Activated naive CD8-positive, alpha-beta T cell treated with anti-CD3 and anti-CD28 coated beads, Interleukin-2, amount 50 U/mL, for 24 hours (primary cell): ENCODE measurements around the gene SMAD9.

ENCODE experiments used
- ATAC-seq: fragments of 150-1000 bp; cut with Tn5 transposase; one replicate; pipeline ENCODE4 v1.10.0; 2021
- DNase-seq: peaks from one replicate; pipeline ENCODE4 v3.0.0; 2021
- H3K27ac Mint-ChIP-seq: one replicate; pipeline ENCODE4 v1.8.0; 2021; ENCODE audit warnings: mild to moderate bottlenecking, mixed read lengths
- H3K27me3 Mint-ChIP-seq: one replicate; pipeline ENCODE4 v1.8.0; 2021; ENCODE audit warnings: mixed read lengths
- H3K36me3 Mint-ChIP-seq: one replicate; pipeline ENCODE4 v1.8.0; 2021; ENCODE audit warnings: low read depth, mixed read lengths
- H3K4me1 Mint-ChIP-seq: one replicate; pipeline ENCODE4 v1.8.0; 2021; ENCODE audit warnings: mixed read lengths
- H3K4me3 Mint-ChIP-seq: one replicate; pipeline ENCODE4 v1.8.0; 2021; ENCODE audit warnings: mild to moderate bottlenecking, moderate library complexity, mixed read lengths
- H3K9me3 Mint-ChIP-seq: one replicate; pipeline ENCODE4 v1.8.0; 2021; ENCODE audit warnings: mixed read lengths

SMAD9 gene

GRCh38 chr13:36834299-36834698 is 85.7 kb downstream of the SMAD9 start:
- no peak overlapping the region for H3K4me3 Mint-ChIP-seq
- H3K4me1 Mint-ChIP-seq, result no peaks in the 10 kb centered on the region
- no peaks in the 10 kb centered on the region for H3K9me3 Mint-ChIP-seq
- ATAC-seq (peak; percentile 84), DNase-seq (no peak)
- H3K27ac Mint-ChIP-seq, result no peak overlapping the region
- H3K27me3 Mint-ChIP-seq, result no peaks in the 10 kb centered on the region
- H3K36me3 Mint-ChIP-seq, result peaks cover 17% of the 10 kb centered on the region

DNA sequence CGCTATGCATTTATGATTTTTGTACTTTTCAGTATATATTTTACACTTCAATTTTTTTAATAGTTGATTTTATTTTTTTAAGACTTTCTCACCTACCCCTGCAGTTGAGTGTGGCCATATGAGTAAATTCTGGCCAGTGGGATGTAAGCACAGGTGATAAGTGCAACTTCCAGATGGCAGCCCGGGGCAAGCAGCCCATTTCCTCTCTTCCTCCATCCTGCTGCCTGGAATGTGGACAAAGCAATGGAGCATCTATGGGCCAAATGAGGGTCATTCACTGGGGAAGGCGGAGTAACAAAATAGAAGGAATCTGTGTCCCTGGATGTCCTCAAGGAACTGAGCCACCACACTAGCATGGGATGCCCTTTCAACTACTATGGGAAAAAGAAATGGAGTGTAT is 88.7 kb downstream of the SMAD9 start:
- Mint-ChIP-seq H3K27ac (no peak overlapping the region), H3K9me3 (no peaks in the 10 kb centered on the region), H3K27me3 (no peaks in the 10 kb centered on the region), H3K4me1 (no peaks in the 10 kb centered on the region), H3K4me3 (no peak overlapping the region), H3K36me3 (peaks cover 34% of the 10 kb centered on the region)
- no peak for ATAC-seq
- no peak for DNase-seq

DNA sequence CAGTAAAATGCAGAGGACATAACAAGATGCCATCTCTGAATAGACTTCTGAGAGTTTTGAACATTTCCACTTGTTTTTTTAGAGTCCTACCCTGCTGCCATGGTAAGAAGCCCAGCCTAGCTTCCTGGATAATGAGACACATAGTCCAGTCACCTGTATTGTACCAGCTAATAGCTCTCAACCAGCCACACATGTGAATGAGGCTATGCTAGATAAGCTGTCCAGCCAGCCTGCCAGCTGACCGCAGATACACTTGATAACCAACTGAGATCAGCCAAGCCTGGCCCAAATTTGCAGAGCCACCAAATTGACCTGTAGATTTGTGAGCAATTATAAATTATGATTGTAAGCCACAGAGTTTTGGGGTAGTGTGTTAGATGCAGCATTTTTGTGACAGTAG is 90.3 kb downstream of the SMAD9 start:
- Mint-ChIP-seq H3K4me1 (no peaks in the 10 kb centered on the region), H3K27me3 (no peaks in the 10 kb centered on the region), H3K9me3 (no peaks in the 10 kb centered on the region), H3K27ac (no peak overlapping the region), H3K36me3 (peaks cover 37% of the 10 kb centered on the region), H3K4me3 (no peak overlapping the region)
- no peak for ATAC-seq
- no peak for DNase-seq

DNA sequence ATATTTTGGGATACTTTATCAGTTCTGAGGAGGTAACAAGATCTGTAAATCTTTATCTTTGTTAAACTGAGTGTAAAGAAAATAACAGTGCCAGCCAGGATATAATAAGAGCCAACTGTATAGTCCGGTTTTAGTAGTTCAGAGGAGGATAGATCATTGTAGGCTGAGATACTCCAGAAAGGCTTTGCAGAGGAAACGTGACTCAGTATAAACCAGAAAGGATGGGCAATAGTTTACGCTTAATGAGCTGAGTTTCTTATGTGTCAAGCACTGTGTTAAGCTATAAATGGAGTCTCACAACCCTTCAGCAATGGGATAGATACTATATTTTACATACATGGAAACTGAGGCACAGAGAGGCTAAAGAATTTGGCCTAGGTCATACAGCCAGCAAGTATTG is 97.3 kb downstream of the SMAD9 start:
- Mint-ChIP-seq H3K4me3 (peak overlapping the region; percentile 2), H3K4me1 (peaks cover 49% of the 10 kb centered on the region), H3K27ac (no peak overlapping the region), H3K36me3 (peaks cover 23% of the 10 kb centered on the region), H3K9me3 (no peaks in the 10 kb centered on the region), H3K27me3 (no peaks in the 10 kb centered on the region)
- DNase-seq (no peak), ATAC-seq (no peak)

DNA sequence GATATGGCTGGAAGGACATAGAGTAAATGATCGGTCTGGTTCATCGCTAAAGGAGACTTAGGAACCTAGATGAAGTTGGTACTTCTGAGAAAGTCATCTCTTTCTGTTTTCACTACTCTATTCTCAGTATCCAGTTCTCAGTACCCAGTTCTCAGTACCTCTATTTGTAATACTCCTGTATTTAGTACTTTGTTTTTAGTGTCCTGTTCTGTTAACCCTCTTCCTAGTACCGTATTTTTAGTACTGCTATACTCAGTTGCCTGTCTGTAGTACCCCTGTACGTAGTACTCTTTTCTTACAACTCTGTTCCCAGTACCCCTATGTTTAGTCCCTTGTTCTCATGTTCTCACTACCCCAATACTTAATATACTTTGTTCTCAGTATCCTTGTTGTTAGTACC is 99.8 kb downstream of the SMAD9 start:
- Mint-ChIP-seq H3K4me3 (peak overlapping the region; percentile 90), H3K9me3 (no peaks in the 10 kb centered on the region), H3K27ac (peak overlapping the region; percentile 92), H3K4me1 (peaks cover 49% of the 10 kb centered on the region), H3K27me3 (no peaks in the 10 kb centered on the region), H3K36me3 (peaks cover 12% of the 10 kb centered on the region)
- DNase-seq, result no peak
- ATAC-seq, result peak; percentile 33

GRCh38 chr13:36819739-36820090 is 100.3 kb downstream of the SMAD9 start:
- peak; percentile 39 for DNase-seq
- H3K36me3 Mint-ChIP-seq, result peaks cover 8% of the 10 kb centered on the region
- H3K9me3 Mint-ChIP-seq, result no peaks in the 10 kb centered on the region
- peak overlapping the region; percentile 92 for H3K27ac Mint-ChIP-seq
- H3K4me3 Mint-ChIP-seq, result peak overlapping the region; percentile 90
- no peaks in the 10 kb centered on the region for H3K27me3 Mint-ChIP-seq
- H3K4me1 Mint-ChIP-seq, result peaks cover 49% of the 10 kb centered on the region
- peak; percentile 13 for ATAC-seq

DNA sequence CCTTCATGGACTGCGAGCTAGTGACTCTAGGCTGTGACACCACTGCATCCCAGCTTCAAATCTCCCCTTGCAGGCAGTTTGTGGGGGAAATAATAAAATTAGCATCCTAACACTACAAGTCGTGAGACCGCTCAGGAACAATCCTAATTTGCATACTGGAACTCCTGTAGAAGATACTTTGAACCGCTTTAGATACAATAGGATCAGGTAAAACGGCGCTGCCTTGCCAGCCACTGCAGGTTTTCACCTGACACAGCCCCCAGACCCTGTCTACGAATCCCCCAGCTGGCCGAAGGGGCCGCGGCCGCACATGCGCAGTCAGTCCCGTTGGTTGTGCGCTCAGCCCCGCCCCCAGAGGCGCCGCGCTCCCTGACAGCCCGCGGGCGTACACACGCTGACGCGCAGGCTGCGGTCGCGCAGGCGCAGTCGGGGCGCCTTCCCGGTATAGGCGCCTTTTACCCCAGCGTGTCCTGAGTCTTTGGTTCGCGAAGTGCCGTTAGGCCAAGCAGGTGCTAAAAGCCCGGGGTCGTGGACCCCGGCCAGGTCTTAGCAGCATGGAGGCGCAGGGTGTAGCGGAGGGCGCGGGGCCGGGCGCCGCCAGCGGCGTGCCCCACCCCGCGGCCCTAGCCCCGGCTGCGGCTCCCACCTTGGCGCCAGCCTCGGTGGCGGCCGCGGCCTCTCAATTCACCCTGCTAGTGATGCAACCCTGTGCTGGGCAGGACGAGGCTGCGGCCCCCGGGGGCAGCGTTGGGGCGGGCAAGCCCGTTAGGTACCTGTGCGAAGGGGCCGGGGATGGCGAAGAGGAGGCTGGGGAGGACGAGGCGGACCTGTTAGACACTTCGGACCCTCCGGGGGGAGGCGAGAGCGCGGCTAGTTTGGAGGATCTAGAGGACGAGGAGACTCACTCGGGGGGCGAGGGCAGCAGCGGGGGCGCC is 101.0 kb downstream of the SMAD9 start, which contains the start of gene RFXAP:
RFXAP (plus strand) TSS at position 419 of the 935 bp plus-strand sequence; CDS start at position 555, 136 bp downstream.
- peak; percentile 92 for ATAC-seq
- no peaks in the 10 kb centered on the region for H3K9me3 Mint-ChIP-seq
- H3K27ac Mint-ChIP-seq, result peak within 1 kb of the TSS; percentile 92
- peak; percentile 94 for DNase-seq
- peaks cover 4% of the 10 kb centered on the region for H3K27me3 Mint-ChIP-seq
- H3K4me1 Mint-ChIP-seq, result peaks cover 48% of the 10 kb centered on the region
- H3K36me3 Mint-ChIP-seq, result peaks cover 8% of the 10 kb centered on the region
- peak within 1 kb of the TSS; percentile 90 for H3K4me3 Mint-ChIP-seq

- no peak for ATAC-seq
- H3K9me3 Mint-ChIP-seq, result no peaks in the 10 kb centered on the region
- peaks cover 40% of the 10 kb centered on the region for H3K4me1 Mint-ChIP-seq
- H3K27ac Mint-ChIP-seq, result peak overlapping the region; percentile 92
- peak overlapping the region; percentile 90 for H3K4me3 Mint-ChIP-seq
- peaks cover 6% of the 10 kb centered on the region for H3K27me3 Mint-ChIP-seq
- no peak for DNase-seq
- H3K36me3 Mint-ChIP-seq, result peaks cover 6% of the 10 kb centered on the region
Observed at GRCh38 chr13:36817996-36818803, 101.8 kb downstream of the SMAD9 start.

- Mint-ChIP-seq H3K36me3 (peaks cover 2% of the 10 kb centered on the region), H3K4me3 (no peak overlapping the region), H3K9me3 (no peaks in the 10 kb centered on the region), H3K4me1 (peaks cover 13% of the 10 kb centered on the region), H3K27ac (no peak overlapping the region), H3K27me3 (peaks cover 14% of the 10 kb centered on the region)
- DNase-seq, result no peak
- ATAC-seq, result no peak
Observed at GRCh38 chr13:36815062-36815461, 105.0 kb downstream of the SMAD9 start.

GRCh38 chr13:36814465-36814864 is 105.6 kb downstream of the SMAD9 start:
- Mint-ChIP-seq H3K4me3 (no peak overlapping the region), H3K4me1 (peaks cover 10% of the 10 kb centered on the region), H3K36me3 (no peaks in the 10 kb centered on the region), H3K9me3 (no peaks in the 10 kb centered on the region), H3K27ac (no peak overlapping the region), H3K27me3 (peaks cover 18% of the 10 kb centered on the region)
- no peak for ATAC-seq
- DNase-seq, result no peak

DNA sequence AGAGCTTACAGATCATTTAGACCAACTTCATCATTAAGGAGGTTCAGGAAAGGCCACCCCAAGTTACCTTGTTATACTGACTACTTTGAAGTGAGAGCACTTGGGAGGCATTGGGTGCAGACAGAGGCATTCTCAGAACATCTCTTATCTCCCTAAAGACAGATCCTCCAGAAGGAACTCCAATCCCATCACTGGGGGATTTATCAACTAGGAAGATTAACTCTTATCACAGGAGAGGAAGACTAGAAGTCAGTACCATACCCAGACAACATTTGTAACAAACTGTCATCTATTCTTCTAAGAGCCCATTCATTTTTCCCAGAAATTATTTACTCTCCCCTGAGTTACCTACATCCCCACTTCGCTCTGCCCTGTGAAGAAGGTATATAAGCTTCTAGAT is 106.8 kb downstream of the SMAD9 start:
- Mint-ChIP-seq H3K9me3 (no peaks in the 10 kb centered on the region), H3K27me3 (peaks cover 18% of the 10 kb centered on the region), H3K4me3 (no peak overlapping the region), H3K36me3 (no peaks in the 10 kb centered on the region), H3K27ac (no peak overlapping the region), H3K4me1 (peaks cover 2% of the 10 kb centered on the region)
- no peak for ATAC-seq
- no peak for DNase-seq

DNA sequence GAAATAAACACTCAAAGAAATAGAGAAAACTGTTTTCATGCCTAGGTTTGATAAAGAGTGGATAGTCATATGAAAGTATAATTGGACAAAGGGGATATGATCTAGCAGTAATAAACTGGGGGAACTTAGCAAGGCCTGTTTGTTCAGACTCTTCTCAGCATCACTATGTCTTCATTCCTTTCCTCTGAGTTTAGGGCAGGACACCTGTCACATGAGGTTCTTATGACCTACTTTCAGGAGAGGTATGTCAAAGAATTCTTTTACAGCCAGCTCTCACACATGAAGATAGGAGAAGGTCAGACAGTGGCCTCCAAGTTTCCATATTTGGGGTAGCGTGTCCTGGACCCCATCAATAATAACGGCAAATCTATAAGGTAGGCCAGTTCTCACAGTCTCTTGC is 112.4 kb downstream of the SMAD9 start:
- no peak for ATAC-seq
- H3K4me1 Mint-ChIP-seq, result peaks cover 5% of the 10 kb centered on the region
- H3K9me3 Mint-ChIP-seq, result no peaks in the 10 kb centered on the region
- H3K27me3 Mint-ChIP-seq, result peaks cover 24% of the 10 kb centered on the region
- H3K27ac Mint-ChIP-seq, result no peak overlapping the region
- H3K4me3 Mint-ChIP-seq, result no peak overlapping the region
- no peak for DNase-seq
- no peaks in the 10 kb centered on the region for H3K36me3 Mint-ChIP-seq

DNA sequence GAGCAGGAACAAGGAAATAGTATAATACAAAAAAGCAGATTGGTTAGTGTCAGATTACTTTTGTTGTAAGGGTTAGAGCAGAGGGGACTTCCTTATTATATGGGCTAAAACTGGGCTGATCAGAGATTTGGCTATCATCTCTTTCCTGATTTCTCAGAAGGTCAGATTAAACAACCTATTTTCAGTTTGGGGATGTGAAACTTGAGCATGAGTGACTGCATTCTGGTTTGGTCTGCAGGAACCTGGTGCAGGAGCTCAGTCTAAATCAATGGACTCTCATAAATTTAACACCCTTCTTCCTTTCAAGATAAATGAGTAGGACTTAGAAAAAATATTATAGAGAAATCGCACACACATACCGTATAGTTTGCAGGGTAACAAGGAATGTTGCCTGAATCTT is 113.9 kb downstream of the SMAD9 start:
- ATAC-seq (no peak), DNase-seq (no peak)
- Mint-ChIP-seq H3K4me1 (peaks cover 5% of the 10 kb centered on the region), H3K27me3 (peaks cover 23% of the 10 kb centered on the region), H3K4me3 (no peak overlapping the region), H3K27ac (no peak overlapping the region), H3K36me3 (no peaks in the 10 kb centered on the region), H3K9me3 (no peaks in the 10 kb centered on the region)

GRCh38 chr13:36804588-36804987 is 115.5 kb downstream of the SMAD9 start:
- no peak for DNase-seq
- H3K4me1 Mint-ChIP-seq, result peaks cover 5% of the 10 kb centered on the region
- no peak for ATAC-seq
- H3K9me3 Mint-ChIP-seq, result no peaks in the 10 kb centered on the region
- peaks cover 24% of the 10 kb centered on the region for H3K27me3 Mint-ChIP-seq
- H3K4me3 Mint-ChIP-seq, result no peak overlapping the region
- no peaks in the 10 kb centered on the region for H3K36me3 Mint-ChIP-seq
- no peak overlapping the region for H3K27ac Mint-ChIP-seq

GRCh38 chr13:36801035-36801434 is 119.0 kb downstream of the SMAD9 start:
- DNase-seq, result no peak
- H3K27me3 Mint-ChIP-seq, result peaks cover 16% of the 10 kb centered on the region

More at GRCh38 chr13:36801035-36801434, 119.0 kb downstream of the SMAD9 start:
- Mint-ChIP-seq H3K9me3 (no peaks in the 10 kb centered on the region), H3K27ac (no peak overlapping the region), H3K36me3 (no peaks in the 10 kb centered on the region), H3K4me1 (peaks cover 2% of the 10 kb centered on the region), H3K4me3 (no peak overlapping the region)
- no peak for ATAC-seq
